ENCODE data around the gene REN. TPM values are rescaled to one million over a fixed set of nuclear protein-coding genes. Genes with fewer than 3 reads are reported as not detected.

Gene REN
- total RNA-seq, 3 donors from 2014 or later (not counting 1 experiment from before 2014, with no cell fraction given), result not detected

DNA sequence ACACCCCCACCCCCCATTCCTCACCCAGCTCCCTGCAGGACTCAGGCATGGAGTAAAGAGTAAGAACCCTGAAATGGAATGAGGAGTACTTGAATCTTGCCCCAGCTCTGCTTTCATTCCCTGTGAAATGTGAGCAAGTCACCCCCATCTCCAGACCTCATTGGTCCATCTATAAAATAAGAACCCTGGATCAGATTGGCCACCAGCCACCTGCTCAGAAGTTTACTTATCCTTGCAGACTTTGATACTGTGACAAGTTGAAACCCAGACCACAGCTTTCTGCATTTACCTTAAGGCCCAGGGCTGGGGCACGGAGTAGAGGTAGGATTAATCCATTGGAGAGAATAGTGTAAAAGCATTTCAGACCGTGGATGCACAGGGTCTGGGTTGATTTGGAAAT lies 27.9 kb upstream of the REN start:
- Histone ChIP-seq H3K4me3 (ENCODE audit: low read length) (no peak overlapping the region), H3K36me3 (ENCODE audit: control insufficient read depth, insufficient read depth, low read length) (no peaks in the 10 kb centered on the region), H3K4me1 (ENCODE audit: control insufficient read depth, insufficient read depth, low read length) (peaks cover 13% of the 10 kb centered on the region), H3K27ac (ENCODE audit: low read length) (no peak overlapping the region), H3K9me3 (ENCODE audit: control insufficient read depth, insufficient read depth, low read length) (no peaks in the 10 kb centered on the region), H3K27me3 (ENCODE audit: control insufficient read depth, insufficient read depth, low read length) (no peaks in the 10 kb centered on the region)
- H3K27ac Mint-ChIP-seq, result no peak overlapping the region
- no peaks in the 10 kb centered on the region for H3K9me3 Mint-ChIP-seq
- 88% methylated on average over 2 of the region's 2 CpGs for WGBS (ENCODE audit: insufficient coverage)
- no peaks in the 10 kb centered on the region for H3K36me3 Mint-ChIP-seq
- ATAC-seq (no peak), DNase-seq (no peak)
- intact Hi-C loops (cut with micrococcal nuclease), result no loop called here
- H3K4me1 Mint-ChIP-seq, result peaks cover 0 to 16% of the 10 kb centered on the region in 2 donors
- peaks cover 20 to 24% of the 10 kb centered on the region in 2 donors for H3K27me3 Mint-ChIP-seq (ENCODE audit: low read depth in 2 of 2)
- no peak for TF ChIP-seq CTCF (IDR thresholded peaks at IDR 0.05)
- no peak overlapping the region for H3K4me3 Mint-ChIP-seq

GRCh38 chr1:204192589-204193352 lies 26.6 kb upstream of the REN start:
- H3K4me3 ChIP-seq (ENCODE audit: low read length), result no peak overlapping the region
- H3K9me3 ChIP-seq (ENCODE audit: control insufficient read depth, insufficient read depth, low read length), result no peaks in the 10 kb centered on the region
- H3K4me1 ChIP-seq (ENCODE audit: control insufficient read depth, insufficient read depth, low read length), result peaks cover 13% of the 10 kb centered on the region
- Mint-ChIP-seq H3K4me3 (no peak overlapping the region), H3K27ac (no peak overlapping the region), H3K27me3 (ENCODE audit: low read depth in 2 of 2) (peaks cover 27 to 34% of the 10 kb centered on the region in 2 donors), H3K36me3 (no peaks in the 10 kb centered on the region), H3K9me3 (no peaks in the 10 kb centered on the region), H3K4me1 (peaks cover 0 to 20% of the 10 kb centered on the region in 2 donors)
- DNase-seq, result no peak
- no peak for ATAC-seq
- intact Hi-C loops (cut with micrococcal nuclease), result no loop called here
- H3K27me3 ChIP-seq (ENCODE audit: control insufficient read depth, insufficient read depth, low read length), result no peaks in the 10 kb centered on the region
- 86% methylated on average over 3 of the region's 3 CpGs for WGBS (ENCODE audit: insufficient coverage)
- H3K27ac ChIP-seq (ENCODE audit: low read length), result no peak overlapping the region
- no peak for TF ChIP-seq CTCF (IDR thresholded peaks at IDR 0.05)
- H3K36me3 ChIP-seq (ENCODE audit: control insufficient read depth, insufficient read depth, low read length), result no peaks in the 10 kb centered on the region

GRCh38 chr1:204192046-204192445 lies 25.9 kb upstream of the REN start:
- H3K36me3 ChIP-seq (ENCODE audit: control insufficient read depth, insufficient read depth, low read length), result no peaks in the 10 kb centered on the region
- TF ChIP-seq CTCF (IDR thresholded peaks at IDR 0.05), result no peak
- Mint-ChIP-seq H3K9me3 (no peaks in the 10 kb centered on the region), H3K27ac (no peak overlapping the region), H3K4me1 (peaks cover 0 to 20% of the 10 kb centered on the region in 2 donors), H3K27me3 (ENCODE audit: low read depth in 2 of 2) (peaks cover 34 to 42% of the 10 kb centered on the region in 2 donors), H3K4me3 (no peak overlapping the region), H3K36me3 (no peaks in the 10 kb centered on the region)
- intact Hi-C loops (cut with micrococcal nuclease), result no loop called here
- ATAC-seq, result no peak
- no peak overlapping the region for H3K4me3 ChIP-seq (ENCODE audit: low read length)
- H3K27me3 ChIP-seq (ENCODE audit: control insufficient read depth, insufficient read depth, low read length), result peaks cover 2% of the 10 kb centered on the region
- H3K9me3 ChIP-seq (ENCODE audit: control insufficient read depth, insufficient read depth, low read length), result no peaks in the 10 kb centered on the region
- DNase-seq, result no peak
- peaks cover 13% of the 10 kb centered on the region for H3K4me1 ChIP-seq (ENCODE audit: control insufficient read depth, insufficient read depth, low read length)
- H3K27ac ChIP-seq (ENCODE audit: low read length), result no peak overlapping the region
- 88% methylated on average over 2 of the region's 2 CpGs for WGBS (ENCODE audit: insufficient coverage)

DNA sequence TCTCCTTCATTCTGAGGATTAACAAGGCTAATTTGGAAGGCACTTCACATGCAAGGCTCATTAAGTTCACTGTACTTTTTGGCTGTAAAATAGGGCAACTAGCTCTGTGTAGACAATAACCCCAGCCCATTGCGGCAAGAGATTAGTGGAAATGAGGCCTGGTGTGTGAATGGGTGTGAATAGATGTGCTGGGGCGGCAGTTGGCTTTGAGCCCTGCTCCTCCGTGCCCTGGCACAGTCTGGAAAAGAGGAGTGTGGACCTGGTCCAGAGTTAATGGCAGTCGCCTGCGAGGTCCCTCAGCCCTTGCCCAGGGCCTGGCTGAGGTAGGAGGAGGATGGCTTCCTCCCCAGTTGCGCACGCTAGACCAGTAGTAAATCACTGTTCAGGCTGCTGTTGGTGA lies 25.3 kb upstream of the REN start:
- H3K4me3 Mint-ChIP-seq, result no peak overlapping the region
- H3K9me3 Mint-ChIP-seq, result no peaks in the 10 kb centered on the region
- peaks cover 39 to 47% of the 10 kb centered on the region in 2 donors for H3K27me3 Mint-ChIP-seq (ENCODE audit: low read depth in 2 of 2)
- TF ChIP-seq CTCF (IDR thresholded peaks at IDR 0.05), result no peak
- WGBS (ENCODE audit: insufficient coverage), result 89% methylated on average over 7 of the region's 7 CpGs
- no peak overlapping the region for H3K4me3 ChIP-seq (ENCODE audit: low read length)
- intact Hi-C loops (cut with micrococcal nuclease), result no loop called here
- ATAC-seq (no peak), DNase-seq (no peak)
- no peaks in the 10 kb centered on the region for H3K36me3 ChIP-seq (ENCODE audit: control insufficient read depth, insufficient read depth, low read length)
- no peak overlapping the region for H3K27ac Mint-ChIP-seq
- peaks cover 2% of the 10 kb centered on the region for H3K27me3 ChIP-seq (ENCODE audit: control insufficient read depth, insufficient read depth, low read length)
- no peaks in the 10 kb centered on the region for H3K36me3 Mint-ChIP-seq
- peaks cover 0 to 20% of the 10 kb centered on the region in 2 donors for H3K4me1 Mint-ChIP-seq
- peaks cover 13% of the 10 kb centered on the region for H3K4me1 ChIP-seq (ENCODE audit: control insufficient read depth, insufficient read depth, low read length)
- no peak overlapping the region for H3K27ac ChIP-seq (ENCODE audit: low read length)
- no peaks in the 10 kb centered on the region for H3K9me3 ChIP-seq (ENCODE audit: control insufficient read depth, insufficient read depth, low read length)
